HCT116 (cell line): ENCODE measurements around the gene ZNF836. TPM values are rescaled to one million over a fixed set of nuclear protein-coding genes. Genes with fewer than 3 reads are reported as not detected.
A peak's percentile ranks its signal among the peaks of the same experiment; 100 is the strongest.

ENCODE experiments used
- ATAC-seq: fragments of 200-7000 bp; cut with Tn5 transposase; 2 replicates; pipeline ENCODE4 v1.9.1; 2020; ENCODE audit warnings: mild to moderate bottlenecking, moderate library complexity
- BruUV-seq: library from RNA; stranded (reverse); fragments of 400-500 nt; replicated peaks from 2 replicates; lab custom pipeline; 2021; lab: Mats Ljungman, UMichigan
- CTCF ChIA-PET: fragments of 300-600 bp; sonication (Branson Sonifier 250); formaldehyde crosslinking; loops from one replicate; lab custom pipeline; 2021; ENCODE audit warnings: antibody characterized with exemption; lab: Charles Lee
- POLR2A ChIA-PET: fragments of 300-600, 350-600 bp; sonication (Branson Sonifier 250); formaldehyde crosslinking; loops from one replicate; lab custom pipeline; 2021; ENCODE audit warnings: antibody characterized with exemption; lab: Charles Lee
- RAD21 ChIA-PET, 2 experiments: fragments of 300-600 bp; sonication (Branson Sonifier 250); formaldehyde crosslinking; loops; one replicate each; lab custom pipeline; 2023; ENCODE audit warnings: low total read pairs in 2 of 2; ENCODE audit not compliant: uncharacterized antibody in 2 of 2, unreplicated experiment in 2 of 2, low non-redundant PET in 1 of 2; lab: Charles Lee
- DNase-seq: peaks from one replicate; pipeline ENCODE4 v3.0.0-alpha.2; 2010; ENCODE audit warnings: low read depth, low spot score
- H2AFZ ChIP-seq: fragments of 200-600 bp; shearing (Covaris generic), sonication (generic); 2 replicates; pipeline ENCODE4 v1.6.1; 2017; ENCODE audit warnings: low read depth, mixed run types, mixed read lengths, antibody characterized with exemption, low read length; ENCODE audit not compliant: poor library complexity, severe bottlenecking
- H3K27ac ChIP-seq: 2 replicates; pipeline ENCODE4 v1.5.1; 2012; ENCODE audit warnings: low read depth, low read length
- H3K27me3 ChIP-seq: fragments of 200-600 bp; sonication (generic); 2 replicates; pipeline ENCODE4 v1.6.1; 2016; ENCODE audit warnings: mixed run types, low read length, mixed read lengths; ENCODE audit not compliant: insufficient read depth
- H3K36me3 ChIP-seq, 2 experiments: fragments of 200-500 bp in 1 of 2; fragments of 200-600 bp in 1 of 2; sonication (Bioruptor generic) in 1 of 2; sonication (generic) in 1 of 2; 2 replicates each; pipeline versions ENCODE4 v1.5.1 to v1.6.1; 2014 to 2016; ENCODE audit warnings: low read length in 2 of 2, inconsistent platforms in 1 of 2, mixed read lengths in 1 of 2, mixed run types in 1 of 2; ENCODE audit not compliant: insufficient read depth in 2 of 2, control insufficient read depth in 1 of 2
- H3K4me1 ChIP-seq, 2 experiments: fragments of 200-600 bp in 1 of 2; sonication (generic) in 1 of 2; 2 replicates each; pipeline versions ENCODE4 v1.5.1 to v1.6.1; 2012 to 2017; ENCODE audit warnings: low read length in 2 of 2, inconsistent platforms in 1 of 2, mild to moderate bottlenecking in 1 of 2, mixed read lengths in 1 of 2, mixed run types in 1 of 2, moderate library complexity in 1 of 2; ENCODE audit not compliant: insufficient read depth in 2 of 2, control insufficient read depth in 1 of 2
- H3K4me2 ChIP-seq: fragments of 200-600 bp; sonication (generic); 2 replicates; pipeline ENCODE4 v1.6.1; 2017; ENCODE audit warnings: mixed run types, low read length, mixed read lengths
- H3K4me3 ChIP-seq, 2 experiments: fragments of 200-600 bp in 1 of 2; sonication (generic) in 1 of 2; replicated peaks in 1 of 2; 2 replicates each; pipeline ENCODE4 v1.5.1; 2011 to 2016; ENCODE audit warnings: low read length in 2 of 2, control low read depth in 1 of 2, low read depth in 1 of 2, mild to moderate bottlenecking in 1 of 2, mixed read lengths in 1 of 2, mixed run types in 1 of 2
- H3K79me2 ChIP-seq: fragments of 200-600 bp; sonication (generic); 2 replicates; pipeline ENCODE4 v1.6.1; 2017; ENCODE audit warnings: mild to moderate bottlenecking, mixed run types, low read length, moderate library complexity, mixed read lengths; ENCODE audit not compliant: insufficient read depth
- H3K9ac ChIP-seq: fragments of 200-600 bp; sonication (generic); 2 replicates; pipeline ENCODE4 v1.6.1; 2016; ENCODE audit warnings: low read length, mixed read lengths
- H3K9me2 ChIP-seq: fragments of 200-600 bp; sonication (generic), shearing (Covaris generic); 2 replicates; pipeline ENCODE4 v1.6.1; 2017; ENCODE audit warnings: mixed run types, mild to moderate bottlenecking, moderate library complexity; ENCODE audit not compliant: insufficient read depth
- H3K9me3 ChIP-seq, 2 experiments: fragments of 200-500 bp in 1 of 2; fragments of 200-600 bp in 1 of 2; sonication (Bioruptor generic) in 1 of 2; sonication (generic) in 1 of 2; 2 replicates each; pipeline ENCODE4 v1.6.1; 2014 to 2017; ENCODE audit warnings: low read length in 2 of 2, mixed read lengths in 2 of 2, inconsistent platforms in 1 of 2, low read depth in 1 of 2, mild to moderate bottlenecking in 1 of 2, mixed run types in 1 of 2, moderate library complexity in 1 of 2; ENCODE audit not compliant: control insufficient read depth in 1 of 2, insufficient read depth in 1 of 2
- H4K20me1 ChIP-seq: fragments of 200-600 bp; sonication (generic), shearing (Covaris generic); 2 replicates; pipeline ENCODE4 v1.6.1; 2017; ENCODE audit warnings: mixed run types, mild to moderate bottlenecking, moderate library complexity; ENCODE audit not compliant: insufficient read depth
- CBX3 ChIP-seq: IDR thresholded peaks from 2 replicates; pipeline ENCODE4 v1.6.1; 2012; ENCODE audit warnings: low read depth
- CEBPB ChIP-seq: IDR thresholded peaks from 2 replicates; pipeline ENCODE4 v1.6.1; 2012; ENCODE audit warnings: low read depth
- ELF1 ChIP-seq: IDR thresholded peaks from 2 replicates; pipeline ENCODE4 v1.6.1; 2012; ENCODE audit warnings: low read depth, borderline replicate concordance
- JUND ChIP-seq: IDR thresholded peaks from 2 replicates; pipeline ENCODE4 v1.6.1; 2012
- POLR2AphosphoS5 ChIP-seq: IDR thresholded peaks from 2 replicates; pipeline ENCODE4 v1.6.1; 2011; ENCODE audit warnings: mild to moderate bottlenecking, low read depth, low read length, moderate library complexity
- SP1 ChIP-seq: IDR thresholded peaks from 2 replicates; pipeline ENCODE4 v1.6.1; 2012; ENCODE audit warnings: low read depth
- SRF ChIP-seq: IDR thresholded peaks from 2 replicates; pipeline ENCODE4 v1.6.1; 2012; ENCODE audit warnings: low read depth
- TCF7L2 ChIP-seq: IDR thresholded peaks from 2 replicates; pipeline ENCODE4 v1.7.0; 2011; ENCODE audit warnings: borderline replicate concordance, inconsistent platforms; ENCODE audit not compliant: insufficient read depth, insufficient read length; ENCODE audit errors: extremely low read depth
- YY1 ChIP-seq: IDR thresholded peaks from 2 replicates; pipeline ENCODE4 v1.6.1; 2011; ENCODE audit warnings: low read length, low read depth, moderate library complexity, mild to moderate bottlenecking; ENCODE audit not compliant: insufficient replicate concordance; ENCODE audit errors: extremely low read depth
- ZFX ChIP-seq: fragments of 450-650 bp; IDR thresholded peaks from 2 replicates; pipeline ENCODE4 v1.6.1; 2017
- intact Hi-C: fragments of 100-400 bp; cut with micrococcal nuclease; formaldehyde crosslinking; loops from 2 replicates; pipeline ENCODE4 v1.10.0; 2022
- total RNA-seq: library from RNA; stranded (reverse); gene quantifications from one replicate; pipeline ENCODE4 v1.2.1, GENCODE V29; 2021; ENCODE audit not compliant: unreplicated experiment
- TF ChIP-seq, protein P1 (sequence below): IDR thresholded peaks from 2 replicates; pipeline ENCODE4 v1.6.1; 2012

Gene ZNF836
- total RNA-seq, 1 experiment from 2014 or later: not detected

DNA sequence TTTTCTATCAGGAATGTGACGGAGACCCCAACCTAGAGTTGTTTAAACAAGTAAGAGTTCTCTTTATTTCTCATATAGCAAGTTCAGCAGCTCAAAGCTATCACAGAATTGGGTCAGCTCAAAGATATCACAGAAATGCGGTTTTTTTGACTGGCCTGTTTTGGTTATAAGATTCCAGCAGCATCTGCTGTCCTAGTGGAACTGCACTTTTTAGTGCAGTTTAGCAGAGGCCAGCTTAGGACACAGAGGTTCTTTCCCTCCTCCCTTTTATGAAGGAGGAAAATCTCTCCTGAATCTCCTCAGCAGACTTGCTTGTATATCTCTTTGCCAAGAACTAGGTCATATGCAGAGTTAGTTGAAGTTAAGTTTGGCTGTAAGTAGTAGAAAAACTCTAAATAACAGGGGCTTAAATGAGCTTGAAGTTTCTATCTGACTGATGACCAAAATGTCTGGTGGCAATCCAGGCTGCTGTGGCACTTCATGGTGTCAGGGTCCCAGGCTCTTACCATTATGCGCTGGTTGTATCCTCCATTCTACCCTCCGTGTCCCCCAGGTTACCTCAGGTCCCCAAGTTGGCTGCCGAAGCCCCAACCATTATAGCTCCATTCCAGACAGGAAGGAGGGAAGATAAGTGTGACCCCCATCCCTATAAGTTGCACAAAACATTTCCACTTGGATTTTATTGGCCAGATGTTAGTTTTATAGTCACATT is 25.0 kb upstream of the ZNF836 start (continued):
- TF ChIP-seq JUND: no peak
- no peak for TF ChIP-seq ELF1
- no peak for TF ChIP-seq YY1

DNA sequence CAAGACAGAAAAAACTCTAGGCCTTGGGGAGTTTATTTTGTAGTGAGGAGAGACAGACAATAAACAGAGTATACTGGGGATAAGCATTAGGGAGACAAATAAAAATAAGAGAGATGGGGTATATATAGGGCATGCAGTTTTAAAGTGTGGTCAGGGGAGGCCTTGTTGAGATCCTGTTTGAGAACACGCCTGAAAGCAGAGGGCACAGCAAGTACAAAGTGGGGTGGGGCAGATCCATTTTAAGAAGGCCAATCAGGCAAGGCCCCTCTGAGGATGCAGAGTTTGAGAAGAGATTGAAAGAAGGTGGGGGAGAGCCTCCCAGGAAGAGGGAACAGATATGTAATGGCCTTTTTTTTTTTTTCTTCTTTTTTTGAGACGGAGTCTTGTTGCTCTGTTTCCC is 20.5 kb upstream of the ZNF836 start:
- intact Hi-C loops: no loop called here
- POLR2A ChIA-PET: no interaction called here
- H2AFZ ChIP-seq: no peak overlapping the region
- H3K9me2 ChIP-seq: no peaks in the 10 kb centered on the region
- peaks cover 68% of the 10 kb centered on the region for H3K79me2 ChIP-seq
- H3K4me1 ChIP-seq: peaks cover 7 to 20% of the 10 kb centered on the region in 2 experiments; a peak in 3 of 4 replicates
- peak overlapping the region; percentile 95; the same call in 1 of the 2 replicates for H3K9ac ChIP-seq
- H4K20me1 ChIP-seq: 0 out of 2 replicates have a peak, but pooled peaks cover 7% of the 10 kb centered on the region
- RAD21 ChIA-PET: no interaction called here
- H3K27ac ChIP-seq: no peak overlapping the region
- H3K9me3 ChIP-seq: no peaks in the 10 kb centered on the region
- TF ChIP-seq ZFX (no peak), YY1 (no peak), SP1 (no peak), CBX3 (no peak)
- peak overlapping the region; percentile 74 for H3K4me2 ChIP-seq
- CTCF ChIA-PET: no interaction called here
- peaks cover 13 to 30% of the 10 kb centered on the region in 2 experiments; a peak in 3 of 4 replicates for H3K36me3 ChIP-seq
- no peak for DNase-seq
- BruUV-seq: no TSS peak
- H3K4me3 ChIP-seq: peak overlapping the region in 1 of 2 experiments; percentile 94; a peak in 1 of 4 replicates
- ATAC-seq: no peak
- H3K27me3 ChIP-seq: no peaks in the 10 kb centered on the region

DNA sequence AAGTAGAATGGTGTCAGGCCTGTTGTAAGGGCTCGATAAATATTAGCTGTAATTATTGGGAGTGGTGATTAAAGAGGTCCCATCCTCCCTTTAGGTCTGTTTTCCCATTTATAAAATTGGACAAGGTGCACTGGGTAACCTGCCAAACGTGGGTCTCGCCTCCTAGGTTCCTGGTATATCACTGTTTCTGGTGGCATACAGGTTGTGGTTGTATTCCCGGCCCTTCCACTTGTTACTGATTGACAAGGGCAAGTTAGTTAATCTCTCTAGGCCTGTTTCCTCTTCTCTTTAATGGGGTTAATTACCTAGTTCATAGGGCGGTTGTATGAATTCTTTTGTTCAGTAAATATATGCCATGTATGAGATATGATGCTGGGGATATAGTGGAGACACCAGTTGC is 20.0 kb upstream of the ZNF836 start:
- H3K27ac ChIP-seq: peak overlapping the region; percentile 95; the same call in 1 of the 2 replicates
- no peak for DNase-seq
- no peak for TF ChIP-seq JUND
- no peak for TF ChIP-seq SRF
- TF ChIP-seq, protein P1, sequence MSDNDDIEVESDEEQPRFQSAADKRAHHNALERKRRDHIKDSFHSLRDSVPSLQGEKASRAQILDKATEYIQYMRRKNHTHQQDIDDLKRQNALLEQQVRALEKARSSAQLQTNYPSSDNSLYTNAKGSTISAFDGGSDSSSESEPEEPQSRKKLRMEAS: no peak
- TF ChIP-seq CEBPB: no peak
- no peak for TF ChIP-seq POLR2AphosphoS5
- no peak for TF ChIP-seq TCF7L2
- no peak for TF ChIP-seq ELF1
- TF ChIP-seq SP1: no peak
- no peak for TF ChIP-seq YY1
- TF ChIP-seq, all 23 proteins: peak for 0
- H3K9ac ChIP-seq: peak overlapping the region; percentile 95
- H3K9me2 ChIP-seq: no peaks in the 10 kb centered on the region
- peaks cover 7 to 20% of the 10 kb centered on the region in 2 experiments; a peak in 3 of 4 replicates for H3K4me1 ChIP-seq
- intact Hi-C loops: no loop called here
- ChIA-PET POLR2A (no interaction called here), CTCF (no interaction called here), RAD21 (no interaction called here)
- no peak for ATAC-seq
- H3K9me3 ChIP-seq: no peaks in the 10 kb centered on the region
- no peak overlapping the region for H2AFZ ChIP-seq
- BruUV-seq: TSS peak; percentile 47
- peaks cover 62% of the 10 kb centered on the region for H3K79me2 ChIP-seq
- H3K4me2 ChIP-seq: peak overlapping the region; percentile 74
- H4K20me1 ChIP-seq: 0 out of 2 replicates have a peak, but pooled peaks cover 6% of the 10 kb centered on the region
- peak overlapping the region; percentile 71 to 94 for H3K4me3 ChIP-seq
- peaks cover 8 to 30% of the 10 kb centered on the region in 2 experiments; a peak in 3 of 4 replicates for H3K36me3 ChIP-seq
- no peaks in the 10 kb centered on the region for H3K27me3 ChIP-seq
